ENCODE measurements around the gene MED14. TPM values are rescaled to one million over a fixed set of nuclear protein-coding genes. Genes with fewer than 3 reads are reported as not detected.

Gene MED14
- total and polyA plus RNA-seq, 2 experiments from 2014 or later = 16.0 to 31.9 TPM

DNA sequence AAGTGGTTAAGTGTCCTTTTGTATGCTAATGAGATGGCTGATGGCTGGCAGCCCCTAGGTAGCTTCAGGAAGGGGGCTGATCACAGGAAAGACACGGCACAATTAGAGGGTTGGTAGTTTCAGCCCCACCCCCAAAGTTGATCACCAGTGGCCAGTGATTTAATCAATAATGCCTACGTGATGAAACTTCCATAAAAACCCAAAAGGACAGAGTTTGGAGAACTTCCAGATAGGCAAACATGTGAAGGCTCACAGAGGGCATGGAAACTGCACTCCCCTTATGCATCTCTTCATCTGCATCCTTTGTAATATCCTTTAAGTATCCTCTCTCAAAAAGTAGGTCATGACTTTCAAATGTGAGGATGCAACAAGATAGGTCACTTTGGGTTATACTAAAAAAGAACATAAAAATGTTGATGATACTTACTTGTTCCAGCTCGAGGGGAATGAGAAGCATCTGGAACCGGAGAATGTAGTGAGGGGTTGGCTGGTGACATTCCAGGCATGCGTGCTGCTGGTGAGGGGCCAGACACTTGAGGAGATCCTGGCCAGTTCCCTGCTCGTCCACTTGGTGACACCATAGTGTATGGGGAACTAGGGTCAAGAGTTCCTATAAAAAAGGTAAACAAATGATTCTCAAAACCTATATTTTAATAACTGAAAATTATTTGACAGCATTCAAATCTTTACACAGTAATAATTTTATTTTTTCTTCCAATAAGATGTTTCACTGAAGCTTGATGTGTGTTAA is 71.3 kb downstream of the MED14 start:
- Histone ChIP-seq H3K36me3 (replicated peaks; ENCODE audit: insufficient read depth, low read depth) (no peaks in the 10 kb centered on the region), H3K79me2 (no peaks in the 10 kb centered on the region), H2AFZ (no peak overlapping the region), H3K4me2 (no peak overlapping the region), H3K27ac (no peak overlapping the region), H4K20me1 (ENCODE audit: insufficient read depth, poor library complexity, severe bottlenecking) (no peaks in the 10 kb centered on the region), H3K4me1 (ENCODE audit: insufficient read depth) (no peaks in the 10 kb centered on the region), H3K27me3 (no peaks in the 10 kb centered on the region), H3K9me3 (ENCODE audit: low read depth) (no peaks in the 10 kb centered on the region), H3K4me3 (no peak overlapping the region), H3K9me2 (replicated peaks; ENCODE audit: insufficient read depth) (no peaks in the 10 kb centered on the region)
- TF ChIP-seq EZH2 (IDR thresholded peaks at IDR 0.05; ENCODE audit: borderline replicate concordance) (no peak), EZH2phosphoT487 (IDR thresholded peaks at IDR 0.05; ENCODE audit: low read depth, severe bottlenecking, unreplicated experiment) (no peak)
- TF ChIP-seq, protein P1, sequence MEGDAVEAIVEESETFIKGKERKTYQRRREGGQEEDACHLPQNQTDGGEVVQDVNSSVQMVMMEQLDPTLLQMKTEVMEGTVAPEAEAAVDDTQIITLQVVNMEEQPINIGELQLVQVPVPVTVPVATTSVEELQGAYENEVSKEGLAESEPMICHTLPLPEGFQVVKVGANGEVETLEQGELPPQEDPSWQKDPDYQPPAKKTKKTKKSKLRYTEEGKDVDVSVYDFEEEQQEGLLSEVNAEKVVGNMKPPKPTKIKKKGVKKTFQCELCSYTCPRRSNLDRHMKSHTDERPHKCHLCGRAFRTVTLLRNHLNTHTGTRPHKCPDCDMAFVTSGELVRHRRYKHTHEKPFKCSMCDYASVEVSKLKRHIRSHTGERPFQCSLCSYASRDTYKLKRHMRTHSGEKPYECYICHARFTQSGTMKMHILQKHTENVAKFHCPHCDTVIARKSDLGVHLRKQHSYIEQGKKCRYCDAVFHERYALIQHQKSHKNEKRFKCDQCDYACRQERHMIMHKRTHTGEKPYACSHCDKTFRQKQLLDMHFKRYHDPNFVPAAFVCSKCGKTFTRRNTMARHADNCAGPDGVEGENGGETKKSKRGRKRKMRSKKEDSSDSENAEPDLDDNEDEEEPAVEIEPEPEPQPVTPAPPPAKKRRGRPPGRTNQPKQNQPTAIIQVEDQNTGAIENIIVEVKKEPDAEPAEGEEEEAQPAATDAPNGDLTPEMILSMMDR (IDR thresholded peaks at IDR 0.05; ENCODE audit: poor library complexity) = peak; percentile 45
- peak; percentile 39 for DNase-seq (ENCODE audit: low spot score)
- WGBS (ENCODE audit: low lambda C conversion rate, missing lambda C conversion rate) = 48% methylated on average over 6 of the region's 6 CpGs

DNA sequence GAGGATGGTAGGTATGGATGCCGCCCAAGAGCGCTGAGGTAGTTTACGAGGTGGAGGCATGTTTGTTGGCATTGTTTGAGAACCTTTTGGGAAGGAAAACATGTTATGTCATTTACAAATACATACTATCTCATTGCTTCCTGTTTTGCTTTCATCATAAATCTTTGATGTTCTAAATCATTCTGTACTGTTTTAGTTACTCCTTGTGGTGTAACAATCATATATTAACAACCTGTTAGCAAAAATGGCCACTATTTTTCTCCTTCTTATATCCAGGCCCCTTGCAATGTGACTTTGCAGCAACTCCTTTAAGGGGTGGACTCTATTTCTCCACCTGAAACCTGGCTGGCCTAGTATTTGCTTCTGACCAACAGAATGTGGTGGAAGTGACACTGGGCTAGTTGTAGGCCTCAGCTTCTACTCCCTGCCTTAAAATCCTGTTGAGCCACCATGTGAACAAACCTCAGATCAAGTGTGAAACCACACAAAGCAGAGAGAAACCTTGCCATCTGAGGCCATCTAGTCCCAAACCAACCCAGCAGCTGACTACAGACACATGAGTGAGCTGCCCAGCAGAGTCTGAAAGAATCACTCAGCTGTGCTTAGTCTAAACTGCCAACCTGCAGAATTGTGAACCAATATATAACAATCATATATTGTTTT is 72.1 kb downstream of the MED14 start:
- Histone ChIP-seq H4K20me1 (ENCODE audit: insufficient read depth, poor library complexity, severe bottlenecking) (no peaks in the 10 kb centered on the region), H3K9me2 (replicated peaks; ENCODE audit: insufficient read depth) (no peaks in the 10 kb centered on the region), H3K27me3 (no peaks in the 10 kb centered on the region), H3K4me3 (no peak overlapping the region), H3K27ac (no peak overlapping the region), H3K9me3 (ENCODE audit: low read depth) (no peaks in the 10 kb centered on the region), H3K4me2 (no peak overlapping the region), H3K36me3 (replicated peaks; ENCODE audit: insufficient read depth, low read depth) (no peaks in the 10 kb centered on the region), H3K79me2 (no peaks in the 10 kb centered on the region), H2AFZ (no peak overlapping the region), H3K4me1 (ENCODE audit: insufficient read depth) (no peaks in the 10 kb centered on the region)
- TF ChIP-seq EZH2 (IDR thresholded peaks at IDR 0.05; ENCODE audit: borderline replicate concordance) = no peak
- TF ChIP-seq EZH2phosphoT487 (IDR thresholded peaks at IDR 0.05; ENCODE audit: low read depth, severe bottlenecking, unreplicated experiment) = no peak
- TF ChIP-seq, protein P1 (IDR thresholded peaks at IDR 0.05; ENCODE audit: poor library complexity) = no peak
- WGBS (ENCODE audit: low lambda C conversion rate, missing lambda C conversion rate) = 97% methylated on average over 3 of the region's 3 CpGs
- DNase-seq (ENCODE audit: low spot score) = no peak

DNA sequence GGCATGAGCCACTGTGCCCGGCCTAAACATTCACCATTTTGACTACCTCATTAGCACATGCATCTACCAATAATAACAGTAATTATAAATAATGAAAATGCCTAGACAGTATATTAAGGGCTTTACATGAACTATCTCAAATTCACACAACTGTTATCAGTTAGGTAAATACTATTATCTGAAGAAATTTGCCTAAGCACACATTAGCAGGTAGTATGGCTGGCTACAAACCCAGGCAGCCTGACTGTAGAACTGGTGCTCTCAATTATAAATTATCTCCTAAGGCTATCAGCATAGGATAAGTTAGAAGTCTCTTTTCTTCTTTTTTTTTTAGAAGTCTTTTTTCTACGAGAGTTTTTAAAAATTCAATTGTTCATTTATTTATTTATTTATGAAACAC is 73.9 kb downstream of the MED14 start:
- H3K9me2 ChIP-seq (replicated peaks; ENCODE audit: insufficient read depth) = no peaks in the 10 kb centered on the region
- no peaks in the 10 kb centered on the region for H3K79me2 ChIP-seq
- no peaks in the 10 kb centered on the region for H3K27me3 ChIP-seq
- no peak for TF ChIP-seq EZH2phosphoT487 (IDR thresholded peaks at IDR 0.05; ENCODE audit: low read depth, severe bottlenecking, unreplicated experiment)
- TF ChIP-seq, protein P1 (IDR thresholded peaks at IDR 0.05; ENCODE audit: poor library complexity) = no peak
- no peak for TF ChIP-seq EZH2 (IDR thresholded peaks at IDR 0.05; ENCODE audit: borderline replicate concordance)
- H3K9me3 ChIP-seq (ENCODE audit: low read depth) = no peaks in the 10 kb centered on the region
- H3K27ac ChIP-seq = no peak overlapping the region
- no peak for DNase-seq (ENCODE audit: low spot score)
- H2AFZ ChIP-seq = no peak overlapping the region
- H3K36me3 ChIP-seq (replicated peaks; ENCODE audit: insufficient read depth, low read depth) = no peaks in the 10 kb centered on the region
- H3K4me2 ChIP-seq = no peak overlapping the region
- no peaks in the 10 kb centered on the region for H4K20me1 ChIP-seq (ENCODE audit: insufficient read depth, poor library complexity, severe bottlenecking)
- H3K4me1 ChIP-seq (ENCODE audit: insufficient read depth) = no peaks in the 10 kb centered on the region
- WGBS (ENCODE audit: low lambda C conversion rate, missing lambda C conversion rate) = 82% methylated on average over 2 of the region's 2 CpGs
- no peak overlapping the region for H3K4me3 ChIP-seq
